GM06990 (cell line): ENCODE measurements around the gene ZKSCAN5.
A peak's percentile ranks its signal among the peaks of the same experiment; 100 is the strongest.

Experiments
- DNase-seq: peaks from one replicate; pipeline ENCODE4 v3.0.0-alpha.2; 2011; ENCODE audit not compliant: insufficient read length; ENCODE audit errors: extremely low read depth
- H3K27me3 ChIP-seq: replicated peaks from 2 replicates; pipeline ENCODE4 v1.6.0; 2011; ENCODE audit warnings: low read length; ENCODE audit not compliant: control insufficient read depth, insufficient read depth
- H3K36me3 ChIP-seq: 2 replicates; pipeline ENCODE4 v1.5.1; 2011; ENCODE audit warnings: low read length; ENCODE audit not compliant: control insufficient read depth, insufficient read depth
- H3K4me3 ChIP-seq: replicated peaks from 2 replicates; pipeline ENCODE4 v1.5.1; 2011; ENCODE audit warnings: low read depth, mild to moderate bottlenecking, control low read depth, low read length
- CTCF ChIP-seq: IDR thresholded peaks from 2 replicates; pipeline ENCODE4 v1.5.1; 2011; ENCODE audit warnings: low read length, control low read depth, mild to moderate bottlenecking, inconsistent platforms; ENCODE audit not compliant: insufficient read depth, poor library complexity, severe bottlenecking

Gene ZKSCAN5

GRCh38 chr7:99459087-99459486 lies 45.4 kb upstream of the ZKSCAN5 start:
- H3K27me3 ChIP-seq, result no peaks in the 10 kb centered on the region
- TF ChIP-seq CTCF, result peak; percentile 53
- no peak for DNase-seq
- no peak overlapping the region for H3K4me3 ChIP-seq
- H3K36me3 ChIP-seq, result peaks cover 36% of the 10 kb centered on the region

- Histone ChIP-seq H3K4me3 (no peak overlapping the region), H3K36me3 (peaks cover 27% of the 10 kb centered on the region), H3K27me3 (no peaks in the 10 kb centered on the region)
- DNase-seq, result no peak
- TF ChIP-seq CTCF, result no peak
Observed at GRCh38 chr7:99460651-99461050, 43.8 kb upstream of the ZKSCAN5 start.

GRCh38 chr7:99461221-99461620 lies 43.2 kb upstream of the ZKSCAN5 start:
- TF ChIP-seq CTCF, result no peak
- H3K27me3 ChIP-seq, result no peaks in the 10 kb centered on the region
- no peak for DNase-seq

GRCh38 chr7:99465421-99465768 lies 39.1 kb upstream of the ZKSCAN5 start:
- no peak for DNase-seq
- no peak for TF ChIP-seq CTCF
- no peaks in the 10 kb centered on the region for H3K27me3 ChIP-seq

More at GRCh38 chr7:99461221-99461620, 43.2 kb upstream of the ZKSCAN5 start:
- no peak overlapping the region for H3K4me3 ChIP-seq
- H3K36me3 ChIP-seq, result peaks cover 23% of the 10 kb centered on the region

GRCh38 chr7:99468336-99468918 lies 36.0 kb upstream of the ZKSCAN5 start:
- no peaks in the 10 kb centered on the region for H3K36me3 ChIP-seq
- H3K27me3 ChIP-seq, result no peaks in the 10 kb centered on the region
- DNase-seq, result no peak
- no peak for TF ChIP-seq CTCF
- H3K4me3 ChIP-seq, result no peak overlapping the region

More at GRCh38 chr7:99465421-99465768, 39.1 kb upstream of the ZKSCAN5 start:
- peaks cover 1% of the 10 kb centered on the region for H3K36me3 ChIP-seq
- H3K4me3 ChIP-seq, result peak overlapping the region; percentile 92

GRCh38 chr7:99469381-99470065 lies 34.9 kb upstream of the ZKSCAN5 start:
- no peaks in the 10 kb centered on the region for H3K36me3 ChIP-seq
- no peak overlapping the region for H3K4me3 ChIP-seq
- TF ChIP-seq CTCF, result no peak
- DNase-seq, result no peak
- H3K27me3 ChIP-seq, result no peaks in the 10 kb centered on the region
